GM18507 (cell line): Measurements from ENCODE around the gene LSM7.
A peak's percentile ranks its signal among the peaks of the same experiment; 100 is the strongest.

Experiments used
- DNase-seq: peaks from one replicate; pipeline ENCODE4 v3.0.0; 2011; ENCODE audit warnings: low read depth; ENCODE audit not compliant: insufficient read length; ENCODE audit errors: extremely low spot score
- FAIRE-seq: peaks from 2 replicates; lab custom pipeline; 2011; peaks lifted over from hg19 to GRCh38; lab: Jason Lieb, UNC

LSM7 gene

DNA sequence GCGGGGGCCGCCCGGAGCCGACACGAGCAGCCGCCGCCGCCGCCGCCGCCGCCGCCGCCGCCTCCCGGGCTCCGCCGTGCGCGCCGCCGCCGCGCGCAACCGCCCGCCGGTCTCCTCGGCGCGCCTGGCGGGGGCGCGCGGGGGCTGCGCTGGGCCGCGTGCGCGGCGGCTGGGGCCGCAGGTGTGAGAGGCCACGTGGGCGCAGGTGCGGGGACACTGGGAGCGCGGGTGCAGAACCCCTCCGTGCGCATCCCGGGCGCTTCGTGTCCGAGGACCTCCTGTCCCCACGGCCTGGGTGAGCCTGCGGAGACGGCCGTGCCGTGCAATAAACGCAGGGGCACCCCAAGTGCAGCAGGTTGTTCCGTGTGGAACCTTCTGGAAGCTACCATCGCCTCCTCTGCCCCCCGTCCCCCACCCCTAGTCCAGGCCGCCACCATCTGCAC lies 20.3 kb downstream of the LSM7 start, which contains the start of gene LINGO3:
Gene LINGO3 (minus strand): TSS at position 41 of the 443 bp plus-strand sequence. CDS start 16,378 bp downstream, outside the sequence.
- DNase-seq (no peak), FAIRE-seq (no peak)

DNA sequence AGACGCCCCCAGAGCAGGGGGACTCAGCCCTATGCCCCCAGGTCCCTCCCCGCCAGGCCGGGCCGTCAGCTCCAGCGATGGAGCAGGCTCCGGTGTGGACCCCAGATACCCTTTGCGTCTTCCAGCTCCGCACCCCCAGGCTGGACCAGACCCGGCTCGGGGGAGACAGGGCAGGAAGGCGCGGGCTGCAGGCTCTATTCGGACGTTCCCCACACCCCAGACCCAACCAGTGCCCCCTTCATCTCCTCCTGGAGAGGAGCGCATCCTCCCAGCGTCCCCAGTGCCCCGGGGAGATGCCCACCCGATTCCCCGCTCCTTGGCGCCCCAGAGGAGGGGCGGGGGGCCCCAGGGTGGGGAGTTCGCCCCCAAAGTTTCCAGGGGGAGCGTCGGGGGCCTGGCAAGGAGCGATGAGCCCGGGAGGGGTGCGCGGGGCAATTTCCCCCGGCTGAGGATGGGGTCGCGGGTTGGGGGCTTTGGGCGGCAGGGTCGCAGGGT lies 20.8 kb downstream of the LSM7 start:
- DNase-seq (no peak), FAIRE-seq (no peak)

DNA sequence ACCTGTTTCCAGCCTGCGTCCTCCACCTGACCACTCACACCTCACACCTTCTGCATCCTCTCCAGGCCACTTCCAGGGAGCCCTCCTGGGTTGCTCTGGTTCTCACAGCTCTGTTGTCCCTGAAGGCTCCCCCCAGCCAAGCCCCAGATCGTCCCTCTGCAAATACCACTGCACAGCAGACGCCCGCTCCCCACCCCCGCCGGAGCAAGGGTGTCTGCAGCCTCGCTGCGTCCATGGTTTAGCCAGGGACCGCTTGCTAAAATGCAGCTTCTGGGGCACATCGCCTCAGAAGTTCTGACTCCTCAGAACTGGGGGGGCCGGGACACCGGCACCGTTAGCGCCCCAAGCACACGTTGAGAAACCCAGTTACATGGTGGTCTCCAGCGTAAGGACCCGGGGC lies 21.4 kb downstream of the LSM7 start:
- DNase-seq (no peak), FAIRE-seq (no peak)

DNA sequence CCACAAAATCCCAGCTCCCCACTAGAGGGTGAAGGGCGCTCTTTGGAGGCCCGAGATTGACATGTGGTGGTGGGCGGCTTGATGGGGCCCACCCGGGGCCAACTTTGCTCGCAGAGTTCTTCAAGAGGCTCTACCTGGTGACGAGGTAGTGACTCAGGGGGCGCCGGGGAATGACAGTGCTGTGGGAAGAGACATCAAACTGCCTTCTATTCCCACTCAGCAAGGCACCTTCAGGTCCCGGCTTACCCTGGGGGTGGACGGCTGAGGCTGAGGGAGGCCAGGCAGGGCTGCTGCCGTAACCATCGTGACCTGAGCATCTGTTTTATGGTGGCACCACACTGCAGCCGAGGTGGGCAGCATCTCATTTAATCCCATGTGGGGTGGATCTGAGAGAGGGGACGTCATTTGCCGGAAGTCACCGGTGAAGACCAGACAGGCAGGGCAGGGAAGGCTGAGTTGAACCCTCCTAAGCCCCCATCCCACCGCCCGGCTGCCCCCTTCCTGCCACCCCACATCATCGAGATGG lies 22.0 kb downstream of the LSM7 start:
- no peak for FAIRE-seq
- no peak for DNase-seq

DNA sequence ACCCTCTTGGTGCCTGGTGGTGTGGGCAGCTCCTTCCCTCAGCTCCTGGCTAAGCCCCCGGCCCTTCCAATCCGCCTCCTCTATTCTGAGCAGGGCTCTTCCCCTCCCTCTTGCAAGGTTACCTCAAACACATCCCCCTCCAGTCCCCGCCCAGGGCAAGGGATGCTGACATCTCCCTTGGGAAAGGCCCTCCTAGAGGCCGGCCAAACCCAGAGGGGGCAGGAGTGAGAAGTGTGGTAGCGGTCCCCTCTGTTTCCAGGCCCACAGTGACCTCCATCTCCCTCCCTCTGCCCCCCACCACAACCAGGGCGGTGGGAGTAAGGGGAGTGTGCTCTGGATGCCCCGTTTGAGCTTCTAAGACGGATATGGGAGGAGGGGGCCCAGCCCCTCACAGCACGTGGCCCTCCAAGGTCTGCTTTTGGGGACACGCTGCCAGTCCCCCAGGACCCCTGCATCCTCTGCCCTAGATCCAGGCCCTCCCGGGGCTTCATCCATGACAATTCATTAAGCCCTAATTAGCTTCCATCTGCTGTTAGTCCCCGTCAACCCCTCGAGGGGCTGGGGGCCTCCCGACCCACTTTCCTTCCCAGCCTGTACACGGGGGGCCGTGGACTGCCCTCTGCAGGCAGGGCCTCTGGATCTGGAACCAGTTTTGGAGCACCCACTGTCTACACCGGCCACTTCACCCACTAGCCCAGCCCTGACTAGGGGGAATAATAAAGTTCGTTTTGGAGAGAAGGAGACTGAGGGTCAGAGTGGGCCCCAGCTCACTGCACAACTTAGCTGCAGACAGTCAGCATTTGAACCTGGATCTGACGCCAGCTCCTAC lies 22.7 kb downstream of the LSM7 start:
- DNase-seq, result no peak
- FAIRE-seq, result no peak

DNA sequence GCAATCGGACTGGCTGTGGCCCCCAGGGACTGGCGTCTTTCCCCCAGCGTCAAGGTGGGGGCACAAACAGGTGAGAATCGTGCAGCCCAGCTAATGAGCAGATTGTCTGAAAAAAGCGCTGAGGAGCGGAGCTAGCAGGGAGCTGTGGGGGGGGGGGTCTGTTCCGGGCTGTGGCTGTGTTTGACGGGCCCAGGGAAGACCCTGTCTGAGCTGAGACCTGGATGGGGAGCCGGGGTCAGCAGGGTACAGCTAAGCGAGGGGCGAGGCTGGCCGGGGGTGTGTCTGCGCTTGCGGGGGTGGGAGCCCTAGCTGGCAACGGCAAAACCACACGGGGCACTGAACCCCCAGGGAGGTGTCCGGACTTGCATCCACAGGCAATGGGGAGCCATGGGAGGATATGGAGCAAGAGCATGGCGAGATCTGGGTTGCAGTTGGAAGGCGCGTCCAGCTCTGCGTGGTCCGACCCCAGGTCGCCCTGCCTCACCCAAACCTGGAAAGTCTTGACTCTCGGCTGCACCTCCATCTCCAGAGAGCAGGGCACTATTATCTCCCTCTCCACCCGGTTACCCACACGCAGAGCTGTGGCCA lies 25.1 kb downstream of the LSM7 start:
- no peak for DNase-seq
- FAIRE-seq, result no peak

DNA sequence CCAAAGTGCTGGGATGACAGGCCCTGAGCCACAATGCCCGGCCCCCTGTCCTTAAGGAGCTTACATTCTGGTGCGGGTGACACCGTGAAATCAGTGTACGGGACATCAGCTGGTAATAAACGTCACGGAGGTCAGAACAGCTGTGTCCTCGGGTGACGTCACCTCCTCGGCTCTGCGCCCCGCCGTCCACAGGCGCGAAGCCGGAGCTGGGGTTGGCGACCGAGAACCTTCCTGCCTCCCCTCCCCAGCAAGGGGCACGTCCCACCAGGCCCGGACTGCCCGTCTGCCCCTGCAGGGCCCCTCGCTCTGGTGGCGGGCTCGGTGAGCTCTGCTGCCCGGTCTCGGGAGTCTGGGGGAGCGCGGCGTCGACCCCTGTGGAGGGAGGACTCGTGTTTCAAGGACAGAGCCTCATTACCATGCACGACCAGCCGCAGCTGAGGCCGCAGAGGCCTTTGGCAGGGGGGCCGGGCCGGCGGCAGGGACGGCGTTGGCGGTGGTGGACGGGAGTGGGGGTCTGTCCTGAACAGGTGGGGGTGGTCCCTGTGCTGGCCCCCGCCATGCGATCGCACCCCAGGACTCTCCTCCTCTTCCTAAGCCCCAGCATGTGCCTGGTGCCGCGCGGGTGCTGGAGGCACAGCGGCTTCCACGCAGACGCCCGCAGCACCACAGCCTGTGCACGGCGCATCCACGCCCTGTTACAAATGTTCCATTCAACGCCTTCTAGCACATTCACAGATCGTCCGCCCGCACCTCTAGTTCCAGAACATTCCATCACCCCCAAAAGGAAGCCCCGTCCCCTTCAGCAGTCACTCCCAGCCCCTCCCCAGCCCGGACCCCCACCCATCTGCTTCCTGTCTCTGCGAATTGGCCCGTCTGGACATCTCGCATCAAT lies 25.8 kb downstream of the LSM7 start:
- no peak for FAIRE-seq

DNA sequence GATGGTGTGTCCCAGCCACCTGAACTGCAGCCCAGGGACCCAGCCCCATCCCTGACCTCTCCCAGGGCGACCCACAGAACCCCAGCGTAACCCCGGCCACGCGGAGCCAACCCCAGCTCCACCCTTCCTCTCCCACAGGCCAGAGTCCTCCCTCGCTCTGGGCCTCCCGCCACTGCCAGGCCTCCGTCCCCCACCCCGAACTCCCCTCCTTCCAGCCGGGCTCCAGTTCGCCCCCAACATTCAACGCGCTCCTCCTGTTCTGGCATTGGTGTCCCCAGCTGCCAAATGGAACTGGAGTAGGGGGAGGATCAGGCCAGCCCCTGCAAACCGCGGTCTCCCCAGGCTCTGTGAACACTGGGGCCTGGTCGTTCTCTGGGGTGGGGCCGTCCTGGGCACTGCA lies 27.9 kb downstream of the LSM7 start:
- FAIRE-seq (no peak), DNase-seq (no peak)

More for the DNA sequence above, 25.8 kb downstream of the LSM7 start:
- DNase-seq, result no peak

DNA sequence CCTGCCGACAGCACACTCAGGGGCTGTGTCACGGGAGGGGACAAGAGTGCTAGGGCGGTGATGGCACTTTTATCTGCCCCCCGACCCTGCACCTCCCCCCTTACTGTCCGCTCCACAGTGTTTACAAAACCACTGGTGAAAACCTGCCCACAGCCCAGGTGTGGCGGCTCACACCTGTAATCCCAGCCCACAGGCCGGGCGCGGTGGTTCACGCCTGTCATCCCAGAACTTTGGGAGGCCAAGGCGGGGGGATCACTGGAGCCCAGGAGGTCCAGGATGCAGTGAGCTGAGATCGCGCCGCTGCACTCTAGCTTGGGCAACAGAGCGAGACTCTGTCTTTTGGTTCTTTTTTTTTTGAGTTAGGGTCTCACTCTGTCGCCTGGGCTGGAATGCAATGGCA lies 32.2 kb downstream of the LSM7 start:
- DNase-seq (no peak), FAIRE-seq (no peak)

DNA sequence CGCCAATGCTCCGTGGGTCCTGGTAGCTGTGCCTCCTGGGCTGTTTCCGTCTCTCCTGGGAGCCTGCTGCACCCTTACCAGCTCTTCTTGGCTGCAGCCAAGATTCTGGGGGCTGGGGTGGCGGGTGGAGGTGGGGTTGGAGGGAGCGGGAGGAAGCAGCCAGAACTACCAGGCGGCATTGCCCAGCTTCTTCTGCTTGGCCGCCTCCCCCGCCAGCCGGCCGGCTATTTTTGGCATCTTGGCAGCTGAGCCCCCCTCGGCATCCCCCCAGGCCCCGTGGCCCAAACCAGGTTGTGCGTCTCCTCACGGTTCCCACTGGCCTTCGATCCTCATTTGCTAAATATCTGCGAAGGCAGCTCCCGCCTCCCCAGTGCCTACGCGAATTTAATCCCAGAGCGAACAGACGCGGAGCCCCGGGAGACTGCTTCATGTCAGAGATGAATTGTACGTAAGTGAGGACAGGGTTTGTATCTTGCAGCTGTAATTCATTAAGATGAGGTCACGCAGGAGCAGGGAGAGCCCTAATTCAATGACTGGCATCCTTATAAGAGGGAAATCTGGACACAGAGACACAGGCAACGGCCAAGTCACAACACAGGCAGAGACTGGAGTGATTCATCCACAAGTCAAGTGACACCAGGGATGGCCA lies 33.6 kb downstream of the LSM7 start:
- FAIRE-seq (no peak), DNase-seq (no peak)

DNA sequence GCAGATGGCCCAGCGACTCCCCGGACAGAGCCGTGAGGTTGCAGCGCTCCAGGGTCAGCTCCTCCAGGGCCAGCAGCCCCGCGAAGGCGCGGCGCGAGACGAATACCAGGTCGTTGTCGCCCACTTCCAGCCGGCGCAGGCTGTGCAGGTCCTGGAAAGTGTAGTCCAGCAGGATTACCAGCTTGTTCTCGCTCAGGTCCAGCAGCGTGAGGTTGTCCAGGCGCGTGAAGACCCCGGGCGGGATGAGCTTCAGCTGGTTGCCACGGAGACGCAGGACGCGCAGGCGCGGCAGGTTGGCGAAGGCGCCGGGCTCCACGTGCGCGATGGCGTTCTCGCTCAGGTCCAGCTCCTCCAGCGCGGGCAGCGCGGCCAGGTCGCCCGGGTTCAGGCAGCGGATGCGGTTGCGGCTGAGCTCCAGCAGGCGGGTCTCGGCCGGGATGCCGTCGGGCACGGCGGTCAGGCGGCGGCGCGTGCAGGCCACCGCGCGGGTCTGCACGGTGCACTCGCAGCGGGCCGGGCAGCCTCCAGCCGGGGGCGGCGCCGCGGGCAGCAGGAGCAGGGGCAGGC lies 37.1 kb downstream of the LSM7 start:
- FAIRE-seq (no peak), DNase-seq (no peak)

DNA sequence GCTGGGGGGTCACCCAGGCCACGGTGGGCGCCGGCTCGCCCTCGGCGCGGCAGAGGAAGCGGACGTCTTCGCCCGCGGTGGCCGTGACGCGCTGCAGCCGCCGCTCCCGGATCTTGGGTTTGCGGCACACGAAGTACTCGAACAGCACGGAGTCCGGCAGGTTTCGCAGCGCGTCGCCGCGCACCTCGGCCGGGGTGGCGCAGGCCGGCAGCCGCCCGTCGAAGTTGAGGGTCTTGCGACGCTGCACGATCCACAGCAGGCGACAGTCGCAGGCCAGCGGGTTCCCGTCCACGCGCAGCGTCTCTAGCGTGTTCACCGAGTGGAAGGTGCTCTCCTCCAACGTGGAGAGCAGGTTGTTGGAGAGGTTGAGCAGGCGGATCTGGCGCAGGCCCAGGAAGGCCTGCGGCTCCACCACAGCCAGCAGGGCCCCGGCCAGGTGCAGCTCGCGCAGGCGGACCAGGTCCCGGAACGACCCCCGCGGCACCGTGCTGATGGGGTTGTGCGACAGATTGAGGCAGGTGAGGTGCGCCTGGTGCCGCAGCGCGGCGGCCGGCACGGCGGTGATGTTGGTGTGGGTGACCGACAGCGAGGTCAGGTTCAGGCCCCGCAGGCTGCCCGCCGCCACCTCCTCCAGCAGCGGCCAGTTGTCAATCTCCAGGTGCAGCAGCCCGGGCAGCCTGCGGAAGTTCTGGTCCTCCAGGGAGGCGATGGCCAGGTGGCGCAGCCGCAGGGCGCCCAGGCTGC lies 37.8 kb downstream of the LSM7 start:
- no peak for DNase-seq
- no peak for FAIRE-seq

DNA sequence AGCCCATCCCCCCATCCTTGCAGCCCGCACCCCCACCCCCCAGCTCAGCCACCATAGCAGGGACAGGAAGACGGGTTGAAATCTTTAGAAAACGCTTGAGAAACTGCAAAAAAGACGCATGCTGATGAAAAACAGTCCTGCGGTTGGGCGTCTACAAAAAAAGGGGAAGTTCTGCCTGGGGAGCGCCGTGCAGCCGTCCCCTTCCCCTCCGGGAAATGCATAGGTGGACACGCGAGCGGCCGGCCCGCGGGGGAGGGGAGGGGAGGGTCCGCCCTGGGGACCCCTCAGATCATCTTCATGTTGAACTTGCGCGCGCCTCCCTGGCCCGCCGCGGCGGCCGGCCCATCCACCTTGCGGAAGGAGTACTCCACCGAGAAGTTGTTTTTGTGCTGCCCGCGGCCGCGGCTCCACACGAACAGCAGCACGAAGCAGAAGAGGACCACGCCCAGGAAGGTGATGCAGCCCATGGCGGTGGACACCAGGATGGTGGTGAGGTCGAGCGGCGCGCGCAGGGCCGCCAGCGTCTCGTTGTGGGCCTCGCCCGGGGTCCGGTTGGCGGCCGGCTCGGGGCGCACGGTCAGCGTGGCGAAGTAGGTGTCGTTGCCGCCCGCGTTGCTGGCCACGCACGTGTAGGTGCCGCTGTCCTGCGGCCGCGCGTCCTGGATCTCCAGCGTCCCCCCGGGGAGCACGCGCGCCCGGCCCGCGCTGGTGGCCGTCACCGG lies 38.5 kb downstream of the LSM7 start:
- FAIRE-seq, result peak; percentile 95
- DNase-seq, result peak; percentile 72

DNA sequence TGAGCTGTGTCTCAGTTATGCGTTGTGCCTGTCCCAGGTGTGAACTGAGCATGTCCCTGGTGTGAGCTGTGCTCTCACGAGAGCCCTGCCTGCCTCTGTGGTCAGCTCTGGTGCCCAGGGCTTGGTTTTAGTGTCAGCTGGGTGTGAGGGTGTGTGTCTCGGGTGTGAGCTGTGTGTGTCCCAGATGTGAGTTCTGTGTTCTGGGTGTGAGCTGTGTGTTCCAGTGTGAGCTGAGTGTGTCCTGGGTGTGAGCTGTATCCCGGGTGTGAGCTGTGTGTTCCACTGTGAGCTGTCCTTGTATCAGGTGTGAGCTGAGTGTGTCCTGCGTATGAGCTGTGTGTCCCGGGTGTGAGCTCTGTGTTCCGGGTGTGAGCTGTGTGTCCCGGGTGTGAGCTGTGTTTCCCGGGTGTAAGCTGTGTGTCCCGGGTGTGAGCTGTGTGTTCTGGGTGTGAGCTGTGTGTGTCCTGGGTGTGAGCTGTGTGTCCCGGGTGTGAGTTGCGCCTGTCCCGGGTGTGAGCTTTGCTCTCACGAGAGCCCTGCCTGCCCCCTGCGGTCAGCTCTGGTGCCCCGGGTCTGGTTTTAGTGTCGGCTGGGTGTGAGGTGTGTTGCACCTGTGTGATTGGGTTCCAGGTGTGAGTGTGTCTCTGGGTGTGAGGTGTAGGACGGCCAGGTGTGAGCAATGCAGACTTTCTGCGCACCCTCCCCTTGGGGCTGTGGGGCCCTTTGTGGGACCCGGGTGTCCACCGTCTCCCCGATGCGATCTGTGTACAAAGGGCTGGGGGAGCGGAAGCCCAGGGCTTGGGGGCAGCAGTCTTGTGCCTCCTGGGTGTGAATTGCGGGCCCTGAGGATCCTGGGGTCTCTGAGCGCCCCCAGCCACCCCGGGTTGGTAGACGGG lies 39.3 kb downstream of the LSM7 start:
- FAIRE-seq, result peak; percentile 5

DNA sequence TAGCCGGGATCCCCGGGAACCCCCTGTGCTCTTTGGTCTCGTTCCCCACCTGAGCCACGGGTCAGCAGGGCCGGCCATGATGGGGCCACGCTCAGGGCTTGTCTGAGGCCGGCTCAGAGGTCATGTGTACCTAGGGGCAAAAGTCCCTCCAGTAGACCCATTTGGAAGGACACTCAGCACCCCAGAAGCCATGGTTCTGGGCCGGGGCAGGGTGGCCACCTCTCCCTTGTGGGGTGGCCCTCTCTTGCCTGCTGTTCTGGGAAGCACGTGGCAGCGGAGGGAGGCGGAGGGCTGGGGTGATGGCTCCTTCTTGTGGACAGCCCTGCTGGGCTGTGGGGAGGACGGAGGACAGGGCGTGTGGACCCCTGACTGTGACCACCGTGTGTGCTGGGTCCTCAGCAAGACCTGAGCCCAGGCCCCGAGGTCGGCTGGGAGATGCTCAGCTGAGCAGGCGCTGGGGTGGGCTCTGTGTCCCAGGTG lies 40.0 kb downstream of the LSM7 start:
- FAIRE-seq (no peak), DNase-seq (no peak)

More for the DNA sequence above, 39.3 kb downstream of the LSM7 start:
- DNase-seq, result no peak

DNA sequence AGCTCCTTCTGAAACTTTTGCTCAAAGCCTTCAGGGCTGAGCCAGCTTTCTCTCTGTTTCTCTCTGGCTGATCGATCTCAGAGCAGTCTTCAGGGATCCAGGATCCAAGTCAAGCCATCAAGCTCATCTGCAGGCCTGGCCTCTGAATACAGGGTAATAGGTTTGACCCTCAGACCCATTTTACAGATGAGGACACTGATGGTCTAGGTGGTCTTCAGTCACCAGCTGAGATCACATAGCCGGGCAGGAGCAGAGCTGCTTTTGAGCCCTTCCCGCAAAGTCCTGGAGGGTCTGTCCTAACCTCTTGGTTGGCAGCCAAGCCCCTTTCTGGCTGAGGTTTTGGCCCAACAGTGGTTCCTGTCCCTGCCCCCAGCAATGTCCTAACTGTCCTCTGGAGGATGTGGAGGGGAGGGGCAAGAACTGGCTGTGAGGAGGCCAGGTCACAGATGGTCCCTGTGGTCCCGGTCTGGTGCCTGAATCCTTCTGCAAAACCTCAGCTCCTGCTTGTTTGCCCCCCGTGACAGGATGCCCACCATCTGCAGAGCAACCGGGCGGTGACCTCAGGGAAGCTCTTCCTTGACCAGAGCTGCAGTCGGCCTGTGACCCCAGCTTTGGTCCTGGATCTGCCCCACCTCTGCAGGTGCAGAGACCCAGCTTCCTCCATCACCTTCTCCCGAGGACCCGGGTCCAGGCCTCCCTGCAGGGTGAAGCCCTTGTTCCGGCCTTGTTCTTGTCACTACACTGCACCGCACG lies 40.6 kb downstream of the LSM7 start:
- DNase-seq, result no peak
- peak; percentile 42 for FAIRE-seq
